CD14-positive monocyte (primary cell): Measurements from ENCODE around the gene STARD13. TPM values are rescaled to one million over a fixed set of nuclear protein-coding genes. Genes with fewer than 3 reads are reported as not detected.

Source experiments
- DNase-seq, 3 donors: peaks; one replicate each; pipeline ENCODE4 v3.0.0-alpha.2; 2011 to 2022
- H2AFZ ChIP-seq: 2 replicates; pipeline ENCODE4 v1.6.0; 2012; ENCODE audit warnings: mild to moderate bottlenecking, low read depth, low read length, inconsistent platforms; ENCODE audit not compliant: insufficient read depth, poor library complexity, severe bottlenecking
- H3K27ac ChIP-seq, 2 donors: 1 replicate in 1 of 2; 2 replicates in 1 of 2; pipeline ENCODE4 v1.5.1; 2012 to 2013; ENCODE audit warnings: low read length in 2 of 2, control low read depth in 1 of 2, inconsistent platforms in 1 of 2, low read depth in 1 of 2, mild to moderate bottlenecking in 1 of 2
- H3K27me3 ChIP-seq, 2 donors: one replicate each; pipeline versions ENCODE4 v1.6.0 to v1.6.1; 2011 to 2013; ENCODE audit warnings: low read length in 2 of 2; ENCODE audit not compliant: control insufficient read depth in 2 of 2, insufficient read depth in 2 of 2
- H3K36me3 ChIP-seq, 2 donors: replicated peaks in 1 of 2; 1 replicate in 1 of 2; 2 replicates in 1 of 2; pipeline versions ENCODE4 v1.5.1 to v1.6.1; 2012 to 2013; ENCODE audit warnings: low read length in 2 of 2, control low read depth in 1 of 2, inconsistent platforms in 1 of 2, mild to moderate bottlenecking in 1 of 2; ENCODE audit not compliant: insufficient read depth in 2 of 2, control insufficient read depth in 1 of 2
- H3K4me1 ChIP-seq, 2 donors: 1 replicate in 1 of 2; 2 replicates in 1 of 2; pipeline versions ENCODE4 v1.5.1 to v1.6.1; 2012 to 2013; ENCODE audit warnings: low read length in 2 of 2, control low read depth in 1 of 2, inconsistent platforms in 1 of 2, mild to moderate bottlenecking in 1 of 2, moderate library complexity in 1 of 2; ENCODE audit not compliant: insufficient read depth in 2 of 2, control insufficient read depth in 1 of 2
- H3K4me2 ChIP-seq: replicated peaks from 2 replicates; pipeline ENCODE3; 2012; ENCODE audit warnings: low read length, moderate library complexity, mild to moderate bottlenecking; ENCODE audit not compliant: poor library complexity, severe bottlenecking; ENCODE audit errors: extremely low read depth
- H3K4me3 ChIP-seq, 3 experiments: fragments of 200-600 bp in 1 of 3; sonication (generic) in 1 of 3; replicated peaks in 1 of 3; 1 replicate in 2 of 3; 2 replicates in 1 of 3; pipeline ENCODE4 v1.5.1; 2011 to 2013; ENCODE audit warnings: low read length in 3 of 3, mild to moderate bottlenecking in 3 of 3, control low read depth in 2 of 3, low read depth in 2 of 3, inconsistent platforms in 1 of 3, moderate library complexity in 1 of 3
- H3K79me2 ChIP-seq: 2 replicates; pipeline ENCODE4 v1.6.0; 2012; ENCODE audit warnings: mild to moderate bottlenecking, control low read depth, inconsistent platforms, low read length, moderate library complexity; ENCODE audit not compliant: insufficient read depth
- H3K9ac ChIP-seq: 2 replicates; pipeline ENCODE4 v1.6.0; 2017; ENCODE audit warnings: low read length, mild to moderate bottlenecking; ENCODE audit not compliant: insufficient read depth, poor library complexity, severe bottlenecking
- H3K9me3 ChIP-seq, 2 donors: replicated peaks in 1 of 2; 1 replicate in 1 of 2; 2 replicates in 1 of 2; pipeline versions ENCODE4 v1.5.1 to v1.6.1; 2012 to 2013; ENCODE audit warnings: low read length in 2 of 2, control low read depth in 1 of 2; ENCODE audit not compliant: control insufficient read depth in 1 of 2, insufficient read depth in 1 of 2
- H4K20me1 ChIP-seq: 2 replicates; pipeline ENCODE4 v1.6.0; 2012; ENCODE audit warnings: mild to moderate bottlenecking, low read length, control low read depth, moderate library complexity; ENCODE audit not compliant: insufficient read depth
- H3K27ac Mint-ChIP-seq, 7 donors: one replicate each; pipeline ENCODE4 v1.8.0; 2020; ENCODE audit warnings: mild to moderate bottlenecking in 7 of 7, mixed read lengths in 7 of 7, moderate library complexity in 6 of 7, inconsistent platforms in 2 of 7
- H3K27me3 Mint-ChIP-seq, 3 donors: one replicate each; pipeline ENCODE4 v1.8.0; 2021 to 2022; ENCODE audit warnings: low read depth in 3 of 3, mild to moderate bottlenecking in 3 of 3, mixed read lengths in 3 of 3, moderate library complexity in 3 of 3, inconsistent platforms in 1 of 3
- H3K36me3 Mint-ChIP-seq, 2 donors: one replicate each; pipeline ENCODE4 v1.8.0; 2020; ENCODE audit warnings: mixed read lengths in 2 of 2, inconsistent platforms in 1 of 2, mild to moderate bottlenecking in 1 of 2
- H3K4me1 Mint-ChIP-seq: one replicate; pipeline ENCODE4 v1.8.0; 2020; ENCODE audit warnings: mild to moderate bottlenecking, mixed read lengths
- H3K4me3 Mint-ChIP-seq, 2 donors: one replicate each; pipeline ENCODE4 v1.8.0; 2020; ENCODE audit warnings: mild to moderate bottlenecking in 2 of 2, mixed read lengths in 2 of 2, moderate library complexity in 1 of 2
- H3K9me3 Mint-ChIP-seq, 7 donors: one replicate each; pipeline ENCODE4 v1.8.0; 2020 to 2022; ENCODE audit warnings: mixed read lengths in 7 of 7, mild to moderate bottlenecking in 6 of 7, moderate library complexity in 6 of 7, inconsistent platforms in 2 of 7
- WGBS: methylation state at CpG from one replicate; pipeline ENCODE4 v1.1.5; 2013; ENCODE audit warnings: missing lambda C conversion rate; ENCODE audit not compliant: insufficient coverage; 5-methylcytosine and 5-hydroxymethylcytosine counted together
- intact Hi-C, 2 donors: fragments of 100-400 bp; cut with micrococcal nuclease; formaldehyde crosslinking; loops; one replicate each; pipeline versions ENCODE4 v1.15.0 to v1.15.1; 2023
- polyA plus RNA-seq, 3 donors: library from polyadenylated mRNA; depleted of rRNA in 1 of 3; unstranded in 2 of 3; stranded (reverse) in 1 of 3; fragments of 300-500 nt in 2 of 3; fragments of >200 nt in 1 of 3; fragmentation: Illumina TruSeq in 2 of 3; gene quantifications; 1 replicate in 2 of 3; 2 replicates in 1 of 3; pipeline ENCODE4 v1.2.3, GENCODE V29; 2012 to 2021
- TF ChIP-seq, protein P1 (sequence below): fragments of 200-600 bp; IDR thresholded peaks from one replicate; pipeline ENCODE4 v1.8.0; 2022; ENCODE audit warnings: antibody characterized with exemption, mild to moderate bottlenecking

Gene STARD13
- polyA plus RNA-seq, 3 donors: 0.37 to 0.69 (median 0.60) TPM

DNA sequence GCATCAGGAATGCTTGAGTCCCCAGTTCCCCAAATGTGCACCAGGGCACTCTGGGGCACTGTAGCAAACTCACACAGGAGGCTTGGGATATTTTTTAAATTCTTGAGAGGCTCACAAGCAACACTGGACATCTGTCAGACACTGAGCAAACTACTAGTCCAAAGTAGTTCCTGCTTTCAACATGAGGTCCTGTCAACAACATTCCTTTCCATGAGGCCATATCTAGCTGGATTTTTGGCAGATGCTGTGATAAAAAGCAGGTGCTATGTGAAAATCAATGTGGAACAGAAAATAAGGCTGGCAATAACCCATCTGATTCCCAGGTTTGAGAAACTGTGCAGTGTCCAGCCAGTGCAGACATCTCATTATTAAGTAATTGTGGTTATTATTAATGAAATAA is 50.5 kb downstream of the STARD13 start:
- no peak overlapping the region for H3K27ac ChIP-seq
- no peaks in the 10 kb centered on the region for H3K27me3 ChIP-seq
- intact Hi-C loops: no loop called here
- H3K4me1 ChIP-seq: no peaks in the 10 kb centered on the region
- H2AFZ ChIP-seq: no peak overlapping the region
- peaks cover 9 to 11% of the 10 kb centered on the region in 2 donors for H3K9me3 ChIP-seq
- Mint-ChIP-seq H3K27me3 (peaks cover 0 to 2% (median 0%) of the 10 kb centered on the region in 3 donors), H3K36me3 (peaks cover 0 to 1% of the 10 kb centered on the region in 2 donors), H3K27ac (no peak overlapping the region), H3K4me3 (no peak overlapping the region), H3K4me1 (no peaks in the 10 kb centered on the region), H3K9me3 (peaks cover 9 to 18% (median 12%) of the 10 kb centered on the region in 7 donors)
- no peak overlapping the region for H3K4me3 ChIP-seq
- TF ChIP-seq, protein P1, sequence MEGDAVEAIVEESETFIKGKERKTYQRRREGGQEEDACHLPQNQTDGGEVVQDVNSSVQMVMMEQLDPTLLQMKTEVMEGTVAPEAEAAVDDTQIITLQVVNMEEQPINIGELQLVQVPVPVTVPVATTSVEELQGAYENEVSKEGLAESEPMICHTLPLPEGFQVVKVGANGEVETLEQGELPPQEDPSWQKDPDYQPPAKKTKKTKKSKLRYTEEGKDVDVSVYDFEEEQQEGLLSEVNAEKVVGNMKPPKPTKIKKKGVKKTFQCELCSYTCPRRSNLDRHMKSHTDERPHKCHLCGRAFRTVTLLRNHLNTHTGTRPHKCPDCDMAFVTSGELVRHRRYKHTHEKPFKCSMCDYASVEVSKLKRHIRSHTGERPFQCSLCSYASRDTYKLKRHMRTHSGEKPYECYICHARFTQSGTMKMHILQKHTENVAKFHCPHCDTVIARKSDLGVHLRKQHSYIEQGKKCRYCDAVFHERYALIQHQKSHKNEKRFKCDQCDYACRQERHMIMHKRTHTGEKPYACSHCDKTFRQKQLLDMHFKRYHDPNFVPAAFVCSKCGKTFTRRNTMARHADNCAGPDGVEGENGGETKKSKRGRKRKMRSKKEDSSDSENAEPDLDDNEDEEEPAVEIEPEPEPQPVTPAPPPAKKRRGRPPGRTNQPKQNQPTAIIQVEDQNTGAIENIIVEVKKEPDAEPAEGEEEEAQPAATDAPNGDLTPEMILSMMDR: no peak
- DNase-seq: no peak
- no peaks in the 10 kb centered on the region for H4K20me1 ChIP-seq
- H3K9ac ChIP-seq: no peak overlapping the region
- no peak overlapping the region for H3K4me2 ChIP-seq
- H3K79me2 ChIP-seq: no peaks in the 10 kb centered on the region
- no peaks in the 10 kb centered on the region for H3K36me3 ChIP-seq

DNA sequence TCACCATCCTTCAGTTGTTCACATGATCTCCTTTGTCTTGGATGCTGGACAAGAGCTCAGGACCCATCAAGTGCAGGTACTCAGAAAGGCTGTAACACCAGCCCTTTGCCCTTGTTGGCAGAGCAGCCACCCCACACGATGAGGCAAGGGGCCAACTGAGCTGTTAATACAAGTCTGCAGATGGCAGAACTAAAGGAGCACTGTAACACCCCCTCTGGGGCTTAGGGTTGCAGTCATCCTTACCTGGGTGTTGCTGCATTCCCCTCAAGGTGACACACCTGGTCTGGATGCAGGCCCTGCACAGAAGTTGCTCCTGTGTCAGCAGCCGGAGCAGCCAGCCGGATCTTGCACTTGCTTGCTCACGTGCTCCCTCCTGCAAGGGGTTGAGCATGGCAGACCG is 52.0 kb downstream of the STARD13 start:
- Histone ChIP-seq H3K4me2 (no peak overlapping the region), H3K9me3 (peaks cover 9 to 11% of the 10 kb centered on the region in 2 donors), H2AFZ (no peak overlapping the region), H3K36me3 (no peaks in the 10 kb centered on the region), H3K27me3 (no peaks in the 10 kb centered on the region), H3K79me2 (no peaks in the 10 kb centered on the region), H3K4me1 (peaks cover 6 to 7% of the 10 kb centered on the region in 2 donors), H3K4me3 (no peak overlapping the region), H3K27ac (no peak overlapping the region), H3K9ac (no peak overlapping the region), H4K20me1 (no peaks in the 10 kb centered on the region)
- 98% methylated on average over 5 of the region's 5 CpGs for WGBS
- Mint-ChIP-seq H3K4me3 (no peak overlapping the region), H3K27me3 (peaks cover 0 to 2% (median 0%) of the 10 kb centered on the region in 3 donors), H3K27ac (no peak overlapping the region), H3K9me3 (peaks cover 6 to 16% (median 12%) of the 10 kb centered on the region in 7 donors), H3K4me1 (peaks cover 11% of the 10 kb centered on the region), H3K36me3 (peaks cover 0 to 1% of the 10 kb centered on the region in 2 donors)
- DNase-seq: no peak
- intact Hi-C loops: no loop called here
- TF ChIP-seq, protein P1: no peak
